ENCODE results near the gene MPHOSPH8.

DNA sequence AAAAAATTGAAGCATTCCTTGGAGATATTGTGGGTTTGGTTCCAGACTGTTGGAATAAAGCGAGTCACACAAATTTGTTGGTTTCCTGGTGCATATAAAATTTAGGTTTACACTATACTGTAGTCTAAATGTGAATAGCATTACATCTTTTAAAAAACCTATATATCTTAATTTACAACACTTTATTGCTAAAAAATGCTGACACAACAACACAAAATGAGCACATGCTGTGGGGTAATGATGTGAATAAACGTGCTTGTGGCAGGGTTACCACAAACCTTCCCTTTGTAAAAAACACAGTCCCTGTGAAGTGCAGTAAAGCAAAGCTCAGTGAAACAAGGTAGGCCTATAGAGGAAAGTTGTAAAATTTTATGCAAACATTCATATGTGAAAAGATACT is 27.7 kb downstream of the MPHOSPH8 start:
- TF ChIP-seq POLR2A (IDR thresholded peaks at IDR 0.05; ENCODE audit: low read depth, low read length) (no peak), SPI1 (IDR thresholded peaks at IDR 0.05; ENCODE audit: low read depth, low read length) (no peak), PAX5 (IDR thresholded peaks at IDR 0.05; ENCODE audit: insufficient read depth, low read length, severe bottlenecking) (no peak), POLR2AphosphoS5 (IDR thresholded peaks at IDR 0.05; ENCODE audit: low read depth, low read length) (no peak), POU2F2 (IDR thresholded peaks at IDR 0.05; ENCODE audit: low read depth, low read length) (no peak), TAF1 (IDR thresholded peaks at IDR 0.05; ENCODE audit: low read depth, low read length) (no peak)
